ENCODE results near the gene R3HDM4.

- no peak for TF ChIP-seq CTCF (IDR thresholded peaks at IDR 0.05)
- TF ChIP-seq POLR2A (IDR thresholded peaks at IDR 0.05), result no peak
Observed at GRCh38 chr19:892243-892893, 20.7 kb downstream of the R3HDM4 start.
